Fibroblast of peridontal ligament (primary cell): ENCODE measurements around the gene IBSP.

Experiments used
- DNase-seq: peaks from one replicate; pipeline ENCODE4 v3.0.0-alpha.2; 2010; ENCODE audit errors: extremely low read depth

IBSP gene

GRCh38 chr4:87799301-87800113 is at the start of gene IBSP:
TSS of gene IBSP (plus strand) at chr4:87799554. CDS start at chr4:87802362, 2,808 bp downstream.
- no peak for DNase-seq

- DNase-seq, result no peak
Observed at GRCh38 chr4:87749883-87750282, 49.5 kb upstream of the IBSP start.

GRCh38 chr4:87758270-87758669 is 41.1 kb upstream of the IBSP start:
- DNase-seq, result no peak

GRCh38 chr4:87762311-87762710 is 37.0 kb upstream of the IBSP start:
- no peak for DNase-seq

GRCh38 chr4:87781569-87781968 is 17.8 kb upstream of the IBSP start:
- DNase-seq, result no peak

GRCh38 chr4:87783781-87784180 is 15.6 kb upstream of the IBSP start:
- DNase-seq, result peak; percentile 41

- no peak for DNase-seq
Observed at GRCh38 chr4:87785731-87786509, 13.4 kb upstream of the IBSP start.

- no peak for DNase-seq
Observed at GRCh38 chr4:87802858-87803257, 3.5 kb downstream of the IBSP start.

- peak; percentile 23 for DNase-seq
Observed at GRCh38 chr4:87803421-87803820, 4.1 kb downstream of the IBSP start.

GRCh38 chr4:87804871-87805270 is 5.5 kb downstream of the IBSP start:
- no peak for DNase-seq

GRCh38 chr4:87805971-87806370 is 6.6 kb downstream of the IBSP start:
- peak; percentile 10 for DNase-seq

GRCh38 chr4:87806520-87806919 is 7.2 kb downstream of the IBSP start:
- peak; percentile 51 for DNase-seq

GRCh38 chr4:87807402-87807801 is 8.0 kb downstream of the IBSP start:
- DNase-seq, result peak; percentile 44

GRCh38 chr4:87811977-87812376 is 12.6 kb downstream of the IBSP start:
- DNase-seq, result peak; percentile 35

- DNase-seq, result peak; percentile 69
Observed at GRCh38 chr4:87819281-87819919, 20.0 kb downstream of the IBSP start.

GRCh38 chr4:87823200-87823599 is 23.8 kb downstream of the IBSP start:
- no peak for DNase-seq

- no peak for DNase-seq
Observed at GRCh38 chr4:87823724-87824123, 24.4 kb downstream of the IBSP start.

- DNase-seq, result no peak
Observed at GRCh38 chr4:87824352-87824751, 25.0 kb downstream of the IBSP start.

GRCh38 chr4:87832669-87833068 is 33.3 kb downstream of the IBSP start, which contains the start of gene MEPE:
TSS of gene MEPE (plus strand) at chr4:87832969. CDS start at chr4:87834715, 1,746 bp downstream.
- no peak for DNase-seq

GRCh38 chr4:87834401-87834800 is 35.0 kb downstream of the IBSP start:
- DNase-seq, result no peak

GRCh38 chr4:87835197-87835596 is 35.8 kb downstream of the IBSP start:
- no peak for DNase-seq

- DNase-seq, result peak; percentile 8
Observed at GRCh38 chr4:87835743-87836142, 36.4 kb downstream of the IBSP start.
